Measurements from ENCODE around the gene ARID3A. TPM values are rescaled to one million over a fixed set of nuclear protein-coding genes. Genes with fewer than 3 reads are reported as not detected.

Gene ARID3A
- total and polyA plus RNA-seq, 2 of the 4 experiments (the other 2 are of a cell fraction): 16.0 to 23.1 TPM

GRCh38 chr19:934197-934840 lies 8.5 kb downstream of the ARID3A start:
- no TSS peak for BruUV-seq (replicated peaks)
- peak overlapping the region; percentile 97 for H3K27ac ChIP-seq (ENCODE audit: insufficient read depth, low read length)
- H4K91ac ChIP-seq (ENCODE audit: insufficient read depth, low read depth, low read length): peak overlapping the region; percentile 98
- 0 out of 2 replicates have a peak overlapping the region, but pooled peaks have one; percentile 25 for H2BK20ac ChIP-seq (ENCODE audit: low read depth, low read length)
- peaks cover 54% of the 10 kb centered on the region for H3K36me3 ChIP-seq (ENCODE audit: control insufficient read depth, insufficient read depth, low read length)
- no peaks in the 10 kb centered on the region for H3K27me3 ChIP-seq (ENCODE audit: control insufficient read depth, insufficient read depth, low read length)
- H3K9me1 ChIP-seq (ENCODE audit: insufficient read depth, low read length): peaks cover 6% of the 10 kb centered on the region; the same call in 1 of the 2 replicates
- H4K20me1 ChIP-seq (ENCODE audit: insufficient read depth, low read length): peaks cover 35% of the 10 kb centered on the region
- peaks cover 26 to 59% of the 10 kb centered on the region in 2 experiments for H3K79me1 ChIP-seq (ENCODE audit: low read depth in 1 of 2, low read length in 2 of 2)
- H3K56ac ChIP-seq (ENCODE audit: extremely low read depth, insufficient read depth, low read length): peak overlapping the region; percentile 50; the same call in 1 of the 2 replicates
- H3K23ac ChIP-seq (ENCODE audit: low read depth, low read length): 0 out of 2 replicates have a peak overlapping the region, but pooled peaks have one; percentile 31
- in situ Hi-C loops (cut with MboI; ENCODE audit: low sequenced_read_pairs) (no loop called here), intact Hi-C loops (cut with micrococcal nuclease) (no loop called here), dilution Hi-C loops (cut with HindIII; ENCODE audit: low sequenced_read_pairs, unreplicated experiment) (no loop called here)
- peaks cover 28% of the 10 kb centered on the region for H3K4me1 ChIP-seq (ENCODE audit: control insufficient read depth, insufficient read depth, low read length)
- H3K4me2 ChIP-seq (ENCODE audit: low read depth, low read length): no peak overlapping the region; the same call in 1 of the 2 replicates
- peak overlapping the region; percentile 99 for H2AK5ac ChIP-seq (ENCODE audit: low read depth, low read length)
- ATAC-seq (ENCODE audit: low read depth) (no peak), DNase-seq (no peak)
- WGBS, 2 experiments (ENCODE audit: extremely low coverage in 2 of 2, insufficient read length in 1 of 2): 77% methylated on average over 23 of the region's 29 CpGs; no CpG with 5 or more reads in 1 of the 2 experiments
- CTCF ChIA-PET: no interaction called here
- POLR2A ChIA-PET (ENCODE audit: unreplicated experiment): no interaction called here
- H3K9me3 ChIP-seq (ENCODE audit: control insufficient read depth, insufficient read depth, low read length): no peaks in the 10 kb centered on the region
- peak overlapping the region; percentile 93; the same call in 1 of the 3 replicates for H2BK15ac ChIP-seq (ENCODE audit: low read depth, low read length)
- H3K18ac ChIP-seq (ENCODE audit: low read depth, low read length): peak overlapping the region; percentile 94
- H2AK9ac ChIP-seq (replicated peaks; ENCODE audit: low read depth, low read length, poor library complexity): peak overlapping the region; percentile 99
- H3K9ac ChIP-seq (ENCODE audit: low read depth, low read length): peak overlapping the region; percentile 7; the same call in 1 of the 2 replicates
- peak overlapping the region; percentile 98 for H2BK5ac ChIP-seq (ENCODE audit: low read depth, low read length, poor library complexity, severe bottlenecking)
- peak overlapping the region; percentile 97 for H3K14ac ChIP-seq (replicated peaks; ENCODE audit: low read depth, low read length)
- TF ChIP-seq CEBPB (IDR thresholded peaks at IDR 0.05; ENCODE audit: low read depth, low read length) (no peak), RFX5 (IDR thresholded peaks at IDR 0.05; ENCODE audit: low read depth, low read length) (no peak)
- peak overlapping the region; percentile 95 for H4K5ac ChIP-seq (ENCODE audit: low read depth, low read length)
- no peak overlapping the region for H3K4me3 ChIP-seq (ENCODE audit: insufficient read depth, low read depth, low read length)
- H3K4ac ChIP-seq (ENCODE audit: low read depth, low read length): peak overlapping the region; percentile 98
- H2AFZ ChIP-seq (replicated peaks; ENCODE audit: low read length, poor library complexity): peak overlapping the region; percentile 36
- H2BK120ac ChIP-seq (ENCODE audit: low read depth, low read length): peak overlapping the region; percentile 97; the same call in 1 of the 2 replicates
- H4K8ac ChIP-seq (ENCODE audit: low read depth in 2 of 2, low read length in 2 of 2): peak overlapping the region; percentile 88 to 98; a peak in 3 of 4 replicates

Data from IMR-90 (cell line).